ENCODE data around the gene CELF2. TPM values are rescaled to one million over a fixed set of nuclear protein-coding genes. Genes with fewer than 3 reads are reported as not detected.

Gene CELF2
- polyA plus RNA-seq, 1 donor from 2014 or later, result 55.5 TPM

GRCh38 chr10:11381023-11381422, 363.4 kb downstream of the CELF2 start:
- TF ChIP-seq EZH2 (IDR thresholded peaks at IDR 0.05; ENCODE audit: borderline replicate concordance, insufficient read depth, low read length, poor library complexity, severe bottlenecking) (no peak), EP300 (conservative IDR thresholded peaks at IDR 0.05; ENCODE audit: poor library complexity, severe bottlenecking) (no peak), RAD21 (conservative IDR thresholded peaks at IDR 0.05) (no peak), MXI1 (conservative IDR thresholded peaks at IDR 0.05; ENCODE audit: poor library complexity, severe bottlenecking) (no peak)
- H3K9me2 ChIP-seq (ENCODE audit: insufficient read depth, low read length), result no peaks in the 10 kb centered on the region
- no peak overlapping the region for H3K4me2 ChIP-seq (ENCODE audit: low read length)
- no peak overlapping the region for H3K4me3 ChIP-seq (ENCODE audit: low read length)
- no peaks in the 10 kb centered on the region for H3K79me2 ChIP-seq (replicated peaks; ENCODE audit: insufficient read depth, low read length)
- no peaks in the 10 kb centered on the region for H3K27me3 ChIP-seq (ENCODE audit: insufficient read depth, low read depth, low read length)
- H2AFZ ChIP-seq (ENCODE audit: low read depth, low read length), result no peak overlapping the region
- no peak overlapping the region for H3K27ac ChIP-seq (ENCODE audit: low read length)
- H3F3A ChIP-seq (ENCODE audit: insufficient read depth, low read length, poor library complexity, severe bottlenecking), result no peaks in the 10 kb centered on the region
- no peaks in the 10 kb centered on the region for H3K36me3 ChIP-seq (ENCODE audit: insufficient read depth, low read length)
- H3K9ac ChIP-seq (ENCODE audit: low read length), result no peak overlapping the region
- no peaks in the 10 kb centered on the region for H4K20me1 ChIP-seq (ENCODE audit: insufficient read depth)
- H3K9me3 ChIP-seq (ENCODE audit: low read length), result no peaks in the 10 kb centered on the region

GRCh38 chr10:11381511-11381910, 363.8 kb downstream of the CELF2 start:
- Histone ChIP-seq H2AFZ (ENCODE audit: low read depth, low read length) (no peak overlapping the region), H3K9ac (ENCODE audit: low read length) (no peak overlapping the region), H3K27ac (ENCODE audit: low read length) (no peak overlapping the region), H3F3A (ENCODE audit: insufficient read depth, low read length, poor library complexity, severe bottlenecking) (no peaks in the 10 kb centered on the region), H3K4me2 (ENCODE audit: low read length) (no peak overlapping the region), H4K20me1 (ENCODE audit: insufficient read depth) (no peaks in the 10 kb centered on the region), H3K36me3 (ENCODE audit: insufficient read depth, low read length) (no peaks in the 10 kb centered on the region), H3K27me3 (ENCODE audit: insufficient read depth, low read depth, low read length) (no peaks in the 10 kb centered on the region), H3K9me2 (ENCODE audit: insufficient read depth, low read length) (no peaks in the 10 kb centered on the region), H3K79me2 (replicated peaks; ENCODE audit: insufficient read depth, low read length) (no peaks in the 10 kb centered on the region), H3K4me3 (ENCODE audit: low read length) (no peak overlapping the region), H3K9me3 (ENCODE audit: low read length) (no peaks in the 10 kb centered on the region)
- TF ChIP-seq MXI1 (conservative IDR thresholded peaks at IDR 0.05; ENCODE audit: poor library complexity, severe bottlenecking), result no peak
- no peak for TF ChIP-seq CTCF (IDR thresholded peaks at IDR 0.05; ENCODE audit: poor library complexity, severe bottlenecking)
- TF ChIP-seq RAD21 (conservative IDR thresholded peaks at IDR 0.05), result no peak
- no peak for TF ChIP-seq REST (IDR thresholded peaks at IDR 0.05; ENCODE audit: borderline replicate concordance)
- TF ChIP-seq EZH2 (IDR thresholded peaks at IDR 0.05; ENCODE audit: borderline replicate concordance, insufficient read depth, low read length, poor library complexity, severe bottlenecking), result no peak

- Histone ChIP-seq H3K9ac (ENCODE audit: low read length) (no peak overlapping the region), H4K20me1 (ENCODE audit: insufficient read depth) (no peaks in the 10 kb centered on the region), H3K4me2 (ENCODE audit: low read length) (no peak overlapping the region), H3K79me2 (replicated peaks; ENCODE audit: insufficient read depth, low read length) (no peaks in the 10 kb centered on the region), H3K27me3 (ENCODE audit: insufficient read depth, low read depth, low read length) (no peaks in the 10 kb centered on the region), H3K9me2 (ENCODE audit: insufficient read depth, low read length) (no peaks in the 10 kb centered on the region), H2AFZ (ENCODE audit: low read depth, low read length) (no peak overlapping the region), H3K27ac (ENCODE audit: low read length) (no peak overlapping the region), H3K4me3 (ENCODE audit: low read length) (no peak overlapping the region), H3K36me3 (ENCODE audit: insufficient read depth, low read length) (no peaks in the 10 kb centered on the region), H3K9me3 (ENCODE audit: low read length) (no peaks in the 10 kb centered on the region), H3F3A (ENCODE audit: insufficient read depth, low read length, poor library complexity, severe bottlenecking) (peaks cover 3% of the 10 kb centered on the region)
- TF ChIP-seq EZH2 (IDR thresholded peaks at IDR 0.05; ENCODE audit: borderline replicate concordance, insufficient read depth, low read length, poor library complexity, severe bottlenecking), result no peak
- no peak for TF ChIP-seq CTCF (IDR thresholded peaks at IDR 0.05; ENCODE audit: poor library complexity, severe bottlenecking)
- TF ChIP-seq TAF1 (IDR thresholded peaks at IDR 0.05; ENCODE audit: low read depth), result no peak
- TF ChIP-seq EP300 (conservative IDR thresholded peaks at IDR 0.05; ENCODE audit: poor library complexity, severe bottlenecking), result no peak
- TF ChIP-seq SMC3 (conservative IDR thresholded peaks at IDR 0.05; ENCODE audit: poor library complexity), result no peak
- TF ChIP-seq RAD21 (conservative IDR thresholded peaks at IDR 0.05), result no peak
- TF ChIP-seq REST (IDR thresholded peaks at IDR 0.05; ENCODE audit: borderline replicate concordance), result no peak
- no peak for TF ChIP-seq POLR2AphosphoS5 (IDR thresholded peaks at IDR 0.05)
- no peak for TF ChIP-seq MXI1 (conservative IDR thresholded peaks at IDR 0.05; ENCODE audit: poor library complexity, severe bottlenecking)
These were observed 364.5 kb downstream of the CELF2 start for GRCh38 chr10:11382187-11382586.
